Measurements from ENCODE around the gene IL26.

DNA sequence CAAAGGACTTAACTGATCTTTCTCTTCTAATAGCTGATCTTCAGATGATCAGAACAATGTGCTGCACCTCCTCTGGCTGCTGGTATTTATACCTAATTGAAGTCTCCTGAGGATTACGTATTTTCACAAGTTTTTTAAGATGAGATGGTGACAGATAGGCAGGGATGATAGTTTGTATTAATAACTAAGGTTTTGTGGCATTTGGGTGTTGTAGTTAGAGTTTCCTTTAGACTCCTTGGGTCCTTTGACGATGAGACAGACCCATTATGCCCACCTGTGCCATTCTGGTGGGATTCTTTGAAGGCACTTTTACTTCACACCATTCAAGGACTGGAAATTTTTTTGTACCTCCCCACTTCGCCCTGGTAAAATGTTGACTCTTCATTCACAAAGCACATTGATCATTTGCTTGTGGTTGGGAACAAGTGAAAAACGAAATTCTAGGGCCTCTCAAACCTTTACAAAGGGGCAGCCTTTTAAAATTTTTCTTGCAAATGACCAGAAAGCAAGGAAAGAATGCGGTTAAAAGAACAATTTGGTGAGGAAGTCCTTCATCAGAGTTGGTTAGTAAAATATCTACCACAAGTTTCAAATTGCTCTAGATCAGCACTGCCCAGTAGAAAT is 65.8 kb downstream of the IL26 start, which contains the start of gene IFNG:
- TF ChIP-seq CTCF (IDR thresholded peaks at IDR 0.05; ENCODE audit: insufficient read depth, low read length, poor library complexity, severe bottlenecking) (no peak), EZH2phosphoT487 (conservative IDR thresholded peaks at IDR 0.05; ENCODE audit: low read length) (no peak)
